HG03354 (cell line): Measurements from ENCODE around the gene RASGRP3.
A peak's percentile ranks its signal among the peaks of the same experiment; 100 is the strongest.

Source experiments
- ATAC-seq: cut with Tn5 transposase; IDR thresholded peaks from one replicate; pipeline ENCODE4 v1.9.1; 2021; ENCODE audit warnings: mild to moderate bottlenecking; ENCODE audit not compliant: unreplicated experiment, poor library complexity, severe bottlenecking

Gene RASGRP3

GRCh38 chr2:33516456-33516995, 40.1 kb downstream of the RASGRP3 start:
- no peak for ATAC-seq

DNA sequence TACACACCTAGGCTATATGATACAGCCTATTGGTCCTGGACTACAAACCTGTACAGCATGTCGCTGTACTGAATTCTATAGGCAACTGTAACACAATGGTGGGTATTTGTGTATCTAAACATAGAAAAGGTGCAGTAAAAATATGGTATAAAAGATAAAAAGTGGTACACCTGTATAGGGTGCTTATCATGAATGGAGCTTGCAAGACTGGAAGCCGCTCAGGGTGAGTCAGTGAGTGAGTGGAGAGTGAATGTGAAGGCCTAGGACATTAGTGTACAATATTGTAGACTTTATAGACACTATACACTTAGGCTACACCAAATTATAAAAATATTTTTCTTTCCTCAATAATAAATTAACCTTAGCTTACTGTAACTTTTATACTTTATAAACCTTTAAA, 41.8 kb downstream of the RASGRP3 start:
- no peak for ATAC-seq

- no peak for ATAC-seq
These were observed 42.5 kb downstream of the RASGRP3 start for GRCh38 chr2:33518929-33519328.

GRCh38 chr2:33521791-33522281, 45.4 kb downstream of the RASGRP3 start:
- no peak for ATAC-seq

- ATAC-seq = no peak
These were observed 46.1 kb downstream of the RASGRP3 start for GRCh38 chr2:33522576-33522975.

- no peak for ATAC-seq
These were observed 49.2 kb downstream of the RASGRP3 start for GRCh38 chr2:33525666-33526065.

DNA sequence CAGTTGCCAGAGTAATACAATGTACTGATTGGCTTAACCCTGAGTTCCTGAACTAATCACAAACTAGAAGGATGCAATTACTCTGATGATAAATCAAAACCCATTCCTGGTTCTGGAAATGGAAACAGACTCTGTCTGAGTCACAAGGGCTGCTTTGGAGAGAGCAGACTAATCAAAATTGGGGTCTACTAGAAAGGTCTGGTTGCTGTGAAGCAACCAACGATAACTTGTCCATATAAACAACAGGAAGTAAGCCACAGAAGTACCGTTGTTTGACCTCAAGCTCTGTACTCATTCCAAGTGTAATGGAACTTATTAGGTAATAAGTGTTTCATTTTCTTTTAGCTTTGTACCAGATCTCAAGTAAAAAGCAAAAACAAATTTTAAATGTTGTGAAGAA, 49.7 kb downstream of the RASGRP3 start:
- ATAC-seq = peak; percentile 32

DNA sequence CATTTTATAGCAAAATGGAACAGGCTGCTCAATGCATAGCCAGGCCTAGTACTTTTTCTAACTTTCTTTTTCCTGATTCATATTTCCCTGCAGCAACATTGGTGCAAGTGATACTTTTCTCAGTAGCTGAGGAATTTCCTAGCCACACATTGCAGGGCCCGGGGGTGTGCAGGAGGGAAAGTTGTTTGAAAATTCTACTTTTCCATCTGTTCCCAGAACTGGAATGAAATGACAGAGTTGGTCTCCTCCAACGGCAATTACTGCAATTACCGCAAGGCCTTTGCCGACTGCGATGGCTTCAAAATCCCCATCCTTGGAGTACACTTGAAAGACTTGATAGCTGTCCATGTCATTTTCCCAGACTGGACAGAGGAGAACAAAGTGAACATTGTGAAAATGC, 50.5 kb downstream of the RASGRP3 start:
- no peak for ATAC-seq

- ATAC-seq = peak; percentile 42
These were observed 52.0 kb downstream of the RASGRP3 start for GRCh38 chr2:33528441-33528950.

GRCh38 chr2:33529771-33530481, 53.5 kb downstream of the RASGRP3 start:
- peak; percentile 36 for ATAC-seq

DNA sequence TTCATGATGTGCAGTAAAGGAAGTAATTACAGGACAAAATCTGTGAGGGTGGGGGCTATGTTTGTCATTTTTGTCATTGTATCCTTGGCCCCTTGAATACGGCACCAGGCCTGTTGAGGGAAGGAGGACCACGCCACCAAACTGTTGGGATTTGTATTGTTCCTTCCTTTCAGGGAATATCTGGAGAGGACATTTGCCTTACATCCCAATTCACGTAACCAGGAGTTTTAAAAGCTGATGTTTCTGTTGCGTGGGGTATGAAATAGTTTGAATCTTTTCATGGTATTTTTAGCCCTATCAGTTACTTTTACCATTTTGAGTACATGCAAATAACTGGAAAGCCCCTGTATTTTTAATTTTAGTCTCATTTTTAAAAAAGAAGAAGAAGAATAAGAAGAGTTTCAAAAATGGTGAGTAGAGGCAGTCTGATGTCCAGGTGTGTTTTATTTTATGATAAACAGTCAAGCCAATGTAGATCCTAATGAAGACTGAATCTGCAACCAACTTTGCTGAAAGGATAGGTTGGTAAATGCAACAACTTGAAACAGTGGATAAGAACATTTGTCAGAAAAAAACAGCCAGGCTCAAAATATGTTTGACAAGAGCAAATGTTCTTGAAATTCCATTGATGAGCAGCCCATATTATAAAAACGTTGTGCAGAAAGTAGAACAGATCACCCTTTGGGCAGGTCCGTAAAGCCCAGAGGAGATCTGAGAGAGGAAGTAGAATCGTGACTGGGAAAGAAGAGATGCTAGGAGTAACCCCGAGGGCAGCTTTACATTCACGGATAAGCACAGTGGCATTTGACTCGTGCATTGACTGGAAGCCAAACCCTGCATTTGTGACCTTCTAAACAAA, 54.5 kb downstream of the RASGRP3 start:
- ATAC-seq = no peak

- no peak for ATAC-seq
These were observed 55.2 kb downstream of the RASGRP3 start for GRCh38 chr2:33531549-33532059.

GRCh38 chr2:33532146-33532545, 55.7 kb downstream of the RASGRP3 start:
- no peak for ATAC-seq

DNA sequence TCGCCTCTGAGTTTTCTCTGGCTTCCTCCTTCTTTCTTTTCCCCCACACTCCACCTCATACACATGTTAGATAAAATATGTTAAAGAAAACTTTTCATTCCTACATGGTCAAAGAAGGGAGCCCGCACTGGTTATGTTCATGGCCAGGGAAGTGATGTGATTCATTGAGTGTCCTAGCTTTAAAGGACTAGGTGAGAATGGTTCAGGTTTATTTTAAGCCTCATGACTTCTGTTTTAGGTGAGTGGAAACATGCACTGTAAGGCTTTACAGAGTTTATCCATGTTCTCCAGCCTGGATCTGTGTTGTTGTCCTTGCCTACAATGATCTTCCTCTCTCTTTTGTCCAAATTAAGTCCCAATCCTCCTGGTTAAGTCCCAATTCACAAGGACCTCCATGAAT, 56.5 kb downstream of the RASGRP3 start:
- no peak for ATAC-seq

DNA sequence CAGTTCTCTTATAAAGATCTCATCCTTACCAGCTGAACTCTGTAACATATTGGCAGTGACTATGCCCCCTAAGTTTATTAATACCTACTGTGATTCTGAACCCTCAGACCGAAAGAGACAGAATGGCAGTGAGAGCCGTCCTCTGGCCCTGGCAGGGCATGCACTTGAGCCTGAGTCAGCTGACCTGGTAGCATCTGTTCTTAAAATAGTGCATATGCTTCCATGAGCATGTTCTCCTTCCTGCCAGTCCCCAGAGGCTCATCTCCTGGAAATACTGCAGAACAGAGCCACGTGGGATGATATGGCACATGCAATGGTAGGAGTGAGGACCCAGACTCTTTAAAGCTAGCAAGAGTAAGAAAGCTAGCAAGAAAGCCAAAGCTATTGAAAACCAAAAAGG, 59.0 kb downstream of the RASGRP3 start:
- no peak for ATAC-seq

GRCh38 chr2:33541243-33541642, 64.8 kb downstream of the RASGRP3 start:
- ATAC-seq = no peak

DNA sequence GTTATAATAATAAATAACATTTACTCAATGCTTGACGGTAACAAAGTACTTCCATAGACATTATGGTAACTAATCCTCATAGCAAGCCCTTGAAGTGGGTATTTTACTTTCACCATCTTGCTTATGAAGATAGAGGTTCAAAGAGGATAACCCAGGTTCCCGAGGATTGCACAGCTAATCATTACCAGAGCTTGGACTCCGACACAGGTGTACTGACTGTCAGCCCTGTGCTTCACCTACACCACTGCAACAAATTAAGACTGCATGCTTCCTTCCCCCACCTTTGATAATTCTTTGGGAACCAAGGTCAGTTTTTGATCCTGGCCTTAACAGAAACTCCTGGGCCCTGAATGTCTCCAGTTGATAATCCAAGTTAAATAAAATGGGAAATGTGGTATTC, 73.8 kb downstream of the RASGRP3 start:
- no peak for ATAC-seq

DNA sequence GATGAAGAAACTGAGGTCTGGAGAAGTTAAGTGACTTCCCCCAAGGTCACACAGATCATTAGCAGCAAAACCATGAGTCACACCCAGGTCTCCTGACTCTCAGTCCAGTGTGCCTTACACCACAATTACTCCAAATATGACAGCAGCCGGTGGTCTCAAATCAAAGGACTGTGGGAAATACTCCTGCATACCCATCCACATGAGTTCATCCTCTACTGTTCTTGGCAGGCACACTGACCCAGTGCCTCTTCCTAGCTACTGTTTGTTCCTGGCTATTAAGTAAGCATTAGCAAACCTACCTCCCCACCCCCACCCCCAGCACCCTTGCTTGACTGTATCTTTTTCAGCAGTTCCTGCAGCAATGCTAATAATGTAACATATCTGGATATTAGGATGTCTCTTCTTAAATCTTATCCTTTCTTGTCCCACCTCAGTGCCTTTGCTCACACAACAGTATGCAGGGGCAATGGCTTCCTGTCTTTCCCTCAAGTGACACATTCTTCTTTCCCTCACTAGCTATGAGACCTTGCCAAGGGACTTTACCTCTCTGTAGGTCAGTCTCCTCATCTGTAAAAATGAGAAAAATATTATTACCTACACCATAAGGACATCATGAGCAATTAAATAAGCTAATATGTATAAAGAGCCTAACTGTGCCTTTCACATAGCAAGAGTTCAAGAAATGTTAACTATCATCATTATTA, 76.5 kb downstream of the RASGRP3 start:
- ATAC-seq = no peak

- no peak for ATAC-seq
These were observed 79.2 kb downstream of the RASGRP3 start for GRCh38 chr2:33555681-33556080.

DNA sequence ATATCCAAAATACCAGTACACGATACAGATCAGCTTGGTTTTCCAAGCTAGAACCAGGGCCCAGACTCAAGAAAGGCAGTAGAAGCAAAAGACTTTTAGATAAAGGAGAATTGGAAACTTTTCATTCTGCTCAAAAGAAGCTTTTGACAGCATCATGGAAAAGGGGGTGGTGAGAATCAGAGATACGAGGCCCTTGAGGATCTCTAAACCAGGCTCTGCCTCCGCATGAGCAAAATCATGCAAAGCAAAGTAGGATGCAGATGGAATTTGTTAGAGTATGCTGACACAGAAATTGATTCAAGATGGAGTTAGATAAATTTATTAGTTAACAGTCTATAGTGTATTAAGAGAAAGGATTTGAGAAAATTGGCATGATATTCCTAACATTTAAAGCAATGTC, 82.9 kb downstream of the RASGRP3 start:
- no peak for ATAC-seq
